ENCODE data around the gene PPIF. TPM values are rescaled to one million over a fixed set of nuclear protein-coding genes. Genes with fewer than 3 reads are reported as not detected.

Gene PPIF
- total and polyA plus RNA-seq, 10 donors = 29.2 to 99.3 (median 67.5) TPM

DNA sequence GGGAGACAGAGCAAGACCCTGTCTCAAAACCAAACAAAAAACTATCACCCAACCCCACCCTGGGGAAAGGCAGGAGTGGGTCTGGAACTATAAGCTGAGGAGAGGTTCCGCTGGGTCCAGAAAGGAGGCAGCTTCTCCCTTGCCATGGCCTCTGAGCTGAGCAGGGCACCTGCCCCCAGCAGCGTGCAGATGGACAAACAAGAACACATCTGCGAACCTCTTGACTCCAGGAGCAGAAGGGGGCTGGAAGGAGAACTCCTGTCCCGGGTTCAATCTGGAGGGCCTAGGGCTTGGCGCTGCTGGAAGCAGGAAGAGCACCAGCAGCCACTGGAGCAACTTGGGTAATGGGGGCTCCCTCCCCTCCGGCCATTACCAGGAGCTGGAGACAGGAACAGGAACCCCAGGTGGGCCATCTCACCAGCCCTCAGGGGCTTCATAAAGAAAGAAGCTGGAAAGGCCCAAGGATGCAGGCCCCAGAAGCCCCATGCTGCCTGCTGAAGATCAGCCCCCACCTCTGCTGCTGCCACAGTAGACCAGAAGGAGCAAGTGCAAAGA lies 19.0 kb upstream of the PPIF start:
- TF ChIP-seq, protein P1, sequence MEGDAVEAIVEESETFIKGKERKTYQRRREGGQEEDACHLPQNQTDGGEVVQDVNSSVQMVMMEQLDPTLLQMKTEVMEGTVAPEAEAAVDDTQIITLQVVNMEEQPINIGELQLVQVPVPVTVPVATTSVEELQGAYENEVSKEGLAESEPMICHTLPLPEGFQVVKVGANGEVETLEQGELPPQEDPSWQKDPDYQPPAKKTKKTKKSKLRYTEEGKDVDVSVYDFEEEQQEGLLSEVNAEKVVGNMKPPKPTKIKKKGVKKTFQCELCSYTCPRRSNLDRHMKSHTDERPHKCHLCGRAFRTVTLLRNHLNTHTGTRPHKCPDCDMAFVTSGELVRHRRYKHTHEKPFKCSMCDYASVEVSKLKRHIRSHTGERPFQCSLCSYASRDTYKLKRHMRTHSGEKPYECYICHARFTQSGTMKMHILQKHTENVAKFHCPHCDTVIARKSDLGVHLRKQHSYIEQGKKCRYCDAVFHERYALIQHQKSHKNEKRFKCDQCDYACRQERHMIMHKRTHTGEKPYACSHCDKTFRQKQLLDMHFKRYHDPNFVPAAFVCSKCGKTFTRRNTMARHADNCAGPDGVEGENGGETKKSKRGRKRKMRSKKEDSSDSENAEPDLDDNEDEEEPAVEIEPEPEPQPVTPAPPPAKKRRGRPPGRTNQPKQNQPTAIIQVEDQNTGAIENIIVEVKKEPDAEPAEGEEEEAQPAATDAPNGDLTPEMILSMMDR (IDR thresholded peaks at IDR 0.05 in 8 of 11, conservative IDR thresholded peaks at IDR 0.05 in 3 of 11) = no peak
- no peak for TF ChIP-seq POLR2A (IDR thresholded peaks at IDR 0.05)
- no peak for TF ChIP-seq POLR2AphosphoS5 (IDR thresholded peaks at IDR 0.05)
- Histone ChIP-seq H3K9me3 (no peaks in the 10 kb centered on the region), H3K4me3 (no peak overlapping the region), H3K4me1 (peaks cover 7 to 24% (median 17%) of the 10 kb centered on the region in 6 donors), H3K36me3 (no peaks in the 10 kb centered on the region), H3K27ac (no peak overlapping the region), H3K27me3 (replicated peaks in 1 of 7) (no peaks in the 10 kb centered on the region)
- DNase-seq = peak; percentile 54
- WGBS, 5 donors = 79 to 100% (median 97%) methylated on average over 3 to 6 of the region's 6 CpGs
- intact Hi-C loops (cut with DNase I; ENCODE audit: low total_unique reads) = no loop called here

GRCh38 chr10:79328737-79329504 lies 18.3 kb upstream of the PPIF start:
- Histone ChIP-seq H3K4me1 (peaks cover 4 to 17% (median 10%) of the 10 kb centered on the region in 6 donors), H3K27ac (no peak overlapping the region), H3K4me3 (no peak overlapping the region), H3K9me3 (no peaks in the 10 kb centered on the region), H3K36me3 (no peaks in the 10 kb centered on the region), H3K27me3 (replicated peaks in 1 of 7) (no peaks in the 10 kb centered on the region)
- intact Hi-C loops (cut with DNase I; ENCODE audit: low total_unique reads) = no loop called here
- TF ChIP-seq POLR2A (IDR thresholded peaks at IDR 0.05) = no peak
- TF ChIP-seq POLR2AphosphoS5 (IDR thresholded peaks at IDR 0.05) = no peak
- TF ChIP-seq, protein P1 (IDR thresholded peaks at IDR 0.05 in 8 of 11, conservative IDR thresholded peaks at IDR 0.05 in 3 of 11) = no peak
- WGBS, 5 donors = 82 to 93% (median 90%) methylated on average over 11 to 14 of the region's 14 CpGs
- peak; percentile 70 for DNase-seq

- H3K36me3 ChIP-seq = no peaks in the 10 kb centered on the region
- H3K9me3 ChIP-seq = no peaks in the 10 kb centered on the region
- TF ChIP-seq POLR2A (IDR thresholded peaks at IDR 0.05) (no peak), POLR2AphosphoS5 (IDR thresholded peaks at IDR 0.05) (no peak)
- TF ChIP-seq, protein P1 (IDR thresholded peaks at IDR 0.05 in 8 of 11, conservative IDR thresholded peaks at IDR 0.05 in 3 of 11) = no peak
- no peak overlapping the region for H3K27ac ChIP-seq
- no peak for DNase-seq
- peaks cover 4 to 12% (median 8%) of the 10 kb centered on the region in 6 donors for H3K4me1 ChIP-seq
- 84 to 94% (median 88%) methylated on average over 9 of the region's 9 CpGs for WGBS, 5 donors
- no peak overlapping the region for H3K4me3 ChIP-seq
- no peaks in the 10 kb centered on the region for H3K27me3 ChIP-seq (replicated peaks in 1 of 7)
- intact Hi-C loops (cut with DNase I; ENCODE audit: low total_unique reads) = no loop called here
Measured at GRCh38 chr10:79329529-79329928, 17.7 kb upstream of the PPIF start.

- Histone ChIP-seq H3K9me3 (no peaks in the 10 kb centered on the region), H3K27ac (peak overlapping the region in 2 of 8 donors; percentile 21 to 67), H3K4me1 (peaks cover 4 to 15% (median 8%) of the 10 kb centered on the region in 6 donors), H3K4me3 (no peak overlapping the region), H3K27me3 (replicated peaks in 1 of 7) (no peaks in the 10 kb centered on the region), H3K36me3 (no peaks in the 10 kb centered on the region)
- TF ChIP-seq POLR2AphosphoS5 (IDR thresholded peaks at IDR 0.05) (no peak), POLR2A (IDR thresholded peaks at IDR 0.05) (no peak)
- TF ChIP-seq, protein P1 (IDR thresholded peaks at IDR 0.05 in 8 of 11, conservative IDR thresholded peaks at IDR 0.05 in 3 of 11) = no peak
- DNase-seq = no peak
- intact Hi-C loops (cut with DNase I; ENCODE audit: low total_unique reads) = no loop called here
- WGBS, 5 donors = 92 to 98% (median 94%) methylated on average over 5 of the region's 5 CpGs
Measured at GRCh38 chr10:79331226-79331625, 16.0 kb upstream of the PPIF start.
